ENCODE data around the gene ANKRD22.
"Not testable (repeated sequence)": the region's sequence is repeated elsewhere in the genome, so short reads cannot be mapped to it uniquely, and the experiment has no call there.

Gene ANKRD22

GRCh38 chr10:88851706-88852105 lies at the start of gene ANKRD22:
Gene ANKRD22 (minus strand): TSS chr10:88851844. CDS start chr10:88851607, 237 bp downstream.
- H3K27ac ChIP-seq, result peak within 1 kb of the TSS; percentile 80
- DNase-seq (ENCODE audit: low read depth, low spot score), result peak; percentile 98

GRCh38 chr10:88899886-88900285 lies 48.2 kb upstream of the ANKRD22 start:
- H3K27ac ChIP-seq, result no peak overlapping the region
- no peak for DNase-seq (ENCODE audit: low read depth, low spot score)

GRCh38 chr10:88898727-88899126 lies 47.1 kb upstream of the ANKRD22 start:
- H3K27ac ChIP-seq, result no peak overlapping the region
- DNase-seq (ENCODE audit: low read depth, low spot score), result no peak

GRCh38 chr10:88896994-88897853 lies 45.6 kb upstream of the ANKRD22 start:
- DNase-seq (ENCODE audit: low read depth, low spot score), result no peak
- H3K27ac ChIP-seq, result no peak overlapping the region

- DNase-seq (ENCODE audit: low read depth, low spot score), result no peak
- no peak overlapping the region for H3K27ac ChIP-seq
Measured at GRCh38 chr10:88896372-88896993, 44.8 kb upstream of the ANKRD22 start.

- no peak for DNase-seq (ENCODE audit: low read depth, low spot score)
- no peak overlapping the region for H3K27ac ChIP-seq
Measured at GRCh38 chr10:88895250-88895649, 43.6 kb upstream of the ANKRD22 start.

GRCh38 chr10:88893611-88894010 lies 42.0 kb upstream of the ANKRD22 start:
- no peak overlapping the region for H3K27ac ChIP-seq

GRCh38 chr10:88892222-88892967 lies 40.8 kb upstream of the ANKRD22 start:
- no peak for DNase-seq (ENCODE audit: low read depth, low spot score)
- no peak overlapping the region for H3K27ac ChIP-seq

More at GRCh38 chr10:88893611-88894010, 42.0 kb upstream of the ANKRD22 start:
- DNase-seq (ENCODE audit: low read depth, low spot score), result no peak

- no peak for DNase-seq (ENCODE audit: low read depth, low spot score)
- no peak overlapping the region for H3K27ac ChIP-seq
Measured at GRCh38 chr10:88890681-88891381, 39.2 kb upstream of the ANKRD22 start.

GRCh38 chr10:88889559-88890337 lies 38.1 kb upstream of the ANKRD22 start:
- H3K27ac ChIP-seq, result no peak overlapping the region
- DNase-seq (ENCODE audit: low read depth, low spot score), result no peak

GRCh38 chr10:88888810-88889445 lies 37.3 kb upstream of the ANKRD22 start:
- no peak for DNase-seq (ENCODE audit: low read depth, low spot score)
- no peak overlapping the region for H3K27ac ChIP-seq

GRCh38 chr10:88886557-88886956 lies 34.9 kb upstream of the ANKRD22 start:
- H3K27ac ChIP-seq, result no peak overlapping the region
- no peak for DNase-seq (ENCODE audit: low read depth, low spot score)

- peak overlapping the region; percentile 88 for H3K27ac ChIP-seq
- no peak for DNase-seq (ENCODE audit: low read depth, low spot score)
Measured at GRCh38 chr10:88883448-88883809, 31.8 kb upstream of the ANKRD22 start.

- not testable (repeated sequence) for DNase-seq (ENCODE audit: low read depth, low spot score)
- H3K27ac ChIP-seq, result peak overlapping the region; percentile 88
Measured at GRCh38 chr10:88882646-88883447, 31.2 kb upstream of the ANKRD22 start.

- peak overlapping the region; percentile 88 for H3K27ac ChIP-seq
- no peak for DNase-seq (ENCODE audit: low read depth, low spot score)
Measured at GRCh38 chr10:88881922-88882645, 30.4 kb upstream of the ANKRD22 start.

GRCh38 chr10:88881320-88881719 lies 29.7 kb upstream of the ANKRD22 start:
- DNase-seq (ENCODE audit: low read depth, low spot score), result no peak
- H3K27ac ChIP-seq, result peak overlapping the region; percentile 88

- DNase-seq (ENCODE audit: low read depth, low spot score), result no peak
Measured at GRCh38 chr10:88880282-88881076, 28.8 kb upstream of the ANKRD22 start.

More at GRCh38 chr10:88880282-88881076, 28.8 kb upstream of the ANKRD22 start:
- peak overlapping the region; percentile 88 for H3K27ac ChIP-seq

Measured in epithelial cell of prostate (primary cell).